NT2/D1 (cell line): Measurements from ENCODE around the gene MYMX.

Source experiments
- DNase-seq: peaks from one replicate; pipeline ENCODE4 v3.0.0-alpha.2; 2011; ENCODE audit warnings: low read depth, low spot score
- H3K27me3 ChIP-seq: 2 replicates; pipeline ENCODE4 v1.6.0; 2011; ENCODE audit warnings: mild to moderate bottlenecking; ENCODE audit not compliant: insufficient read length, insufficient read depth
- H3K36me3 ChIP-seq: 2 replicates; pipeline ENCODE4 v1.6.1; 2011; ENCODE audit warnings: mild to moderate bottlenecking, low read length, mixed read lengths; ENCODE audit not compliant: insufficient read depth, insufficient read length
- H3K4me1 ChIP-seq: 2 replicates; pipeline ENCODE4 v1.5.1; 2011; ENCODE audit not compliant: insufficient read depth, insufficient read length
- H3K4me3 ChIP-seq: 2 replicates; pipeline ENCODE4 v1.5.1; 2011; ENCODE audit warnings: low read depth; ENCODE audit not compliant: insufficient read length
- H3K9ac ChIP-seq: 2 replicates; pipeline ENCODE4 v1.6.0; 2011; ENCODE audit warnings: low read depth; ENCODE audit not compliant: insufficient read length
- H3K9me3 ChIP-seq: 2 replicates; pipeline ENCODE4 v1.5.1; 2011; ENCODE audit warnings: mild to moderate bottlenecking, low read length; ENCODE audit not compliant: insufficient read depth
- SUZ12 ChIP-seq: IDR thresholded peaks from 2 replicates; pipeline ENCODE4 v1.6.1; 2011; ENCODE audit not compliant: insufficient read length, insufficient read depth; ENCODE audit errors: extremely low read depth
- YY1 ChIP-seq: IDR thresholded peaks from 2 replicates; pipeline ENCODE4 v1.6.1; 2011; ENCODE audit not compliant: insufficient read length, insufficient read depth
- ZNF274 ChIP-seq: IDR thresholded peaks from 2 replicates; pipeline ENCODE4 v1.6.1; 2011; ENCODE audit warnings: mild to moderate bottlenecking, low read depth, low read length

Gene MYMX

GRCh38 chr6:44216677-44217331 is at the start of gene MYMX:
Gene MYMX (plus strand): TSS chr6:44216926. CDS start chr6:44217472, 546 bp downstream.
- no peak within 1 kb of the TSS for H3K4me3 ChIP-seq
- TF ChIP-seq ZNF274 (no peak), SUZ12 (no peak), YY1 (no peak)
- peaks cover 11% of the 10 kb centered on the region for H3K4me1 ChIP-seq
- H3K27me3 ChIP-seq, result no peaks in the 10 kb centered on the region
- no peak for DNase-seq
- H3K9me3 ChIP-seq, result no peaks in the 10 kb centered on the region
- H3K9ac ChIP-seq, result peak within 1 kb of the TSS; percentile 75
- no peaks in the 10 kb centered on the region for H3K36me3 ChIP-seq

GRCh38 chr6:44167567-44167966 is 49.2 kb upstream of the MYMX start:
- TF ChIP-seq ZNF274 (no peak), YY1 (no peak), SUZ12 (no peak)
- DNase-seq, result no peak
- H3K27me3 ChIP-seq, result no peaks in the 10 kb centered on the region
- peaks cover 17% of the 10 kb centered on the region for H3K4me1 ChIP-seq
- H3K36me3 ChIP-seq, result no peaks in the 10 kb centered on the region
- H3K9me3 ChIP-seq, result no peaks in the 10 kb centered on the region
- no peak overlapping the region for H3K4me3 ChIP-seq
- no peak overlapping the region for H3K9ac ChIP-seq

GRCh38 chr6:44169154-44169553 is 47.6 kb upstream of the MYMX start:
- no peak overlapping the region for H3K9ac ChIP-seq
- H3K4me1 ChIP-seq, result peaks cover 11% of the 10 kb centered on the region
- no peaks in the 10 kb centered on the region for H3K36me3 ChIP-seq
- H3K27me3 ChIP-seq, result no peaks in the 10 kb centered on the region
- no peak overlapping the region for H3K4me3 ChIP-seq
- no peaks in the 10 kb centered on the region for H3K9me3 ChIP-seq
- TF ChIP-seq ZNF274, result no peak
- TF ChIP-seq YY1, result no peak
- no peak for TF ChIP-seq SUZ12
- no peak for DNase-seq

GRCh38 chr6:44169886-44170570 is 46.7 kb upstream of the MYMX start:
- Histone ChIP-seq H3K9ac (no peak overlapping the region), H3K27me3 (no peaks in the 10 kb centered on the region), H3K4me1 (peaks cover 11% of the 10 kb centered on the region), H3K9me3 (no peaks in the 10 kb centered on the region), H3K36me3 (no peaks in the 10 kb centered on the region), H3K4me3 (no peak overlapping the region)
- DNase-seq, result no peak
- TF ChIP-seq YY1 (no peak), SUZ12 (no peak), ZNF274 (no peak)

DNA sequence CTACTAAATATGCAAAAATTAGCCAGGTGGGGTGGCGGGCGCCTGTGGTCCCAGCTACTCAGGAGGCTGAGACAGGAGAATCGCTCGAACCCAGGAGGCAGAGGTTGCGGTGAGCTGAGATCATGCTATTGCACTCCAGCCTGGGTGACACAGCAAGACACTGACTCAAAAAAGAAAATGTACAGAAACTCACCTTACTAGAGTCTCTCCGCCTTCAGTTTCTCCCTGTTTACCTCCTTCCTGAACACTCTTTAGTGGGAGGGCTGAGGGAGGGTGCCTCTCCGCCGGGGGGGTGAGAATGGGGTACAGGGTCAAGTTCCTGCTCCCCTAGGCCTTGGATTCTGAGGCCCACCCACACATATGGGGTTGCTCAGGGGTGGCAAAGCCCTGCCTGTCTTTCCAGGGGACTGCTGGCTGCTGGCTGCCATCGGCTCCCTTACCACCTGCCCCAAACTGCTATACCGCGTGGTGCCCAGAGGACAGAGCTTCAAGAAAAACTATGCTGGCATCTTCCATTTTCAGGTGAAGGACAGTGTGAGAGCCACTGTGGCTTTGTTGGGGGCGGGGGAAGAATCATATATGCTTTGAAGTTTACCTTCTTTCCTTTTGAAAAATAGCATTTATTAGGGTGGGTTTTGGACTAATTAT is 44.7 kb upstream of the MYMX start:
- Histone ChIP-seq H3K4me3 (no peak overlapping the region), H3K27me3 (no peaks in the 10 kb centered on the region), H3K36me3 (no peaks in the 10 kb centered on the region), H3K9ac (no peak overlapping the region), H3K9me3 (no peaks in the 10 kb centered on the region), H3K4me1 (peaks cover 4% of the 10 kb centered on the region)
- TF ChIP-seq ZNF274 (no peak), YY1 (no peak), SUZ12 (no peak)
- no peak for DNase-seq

DNA sequence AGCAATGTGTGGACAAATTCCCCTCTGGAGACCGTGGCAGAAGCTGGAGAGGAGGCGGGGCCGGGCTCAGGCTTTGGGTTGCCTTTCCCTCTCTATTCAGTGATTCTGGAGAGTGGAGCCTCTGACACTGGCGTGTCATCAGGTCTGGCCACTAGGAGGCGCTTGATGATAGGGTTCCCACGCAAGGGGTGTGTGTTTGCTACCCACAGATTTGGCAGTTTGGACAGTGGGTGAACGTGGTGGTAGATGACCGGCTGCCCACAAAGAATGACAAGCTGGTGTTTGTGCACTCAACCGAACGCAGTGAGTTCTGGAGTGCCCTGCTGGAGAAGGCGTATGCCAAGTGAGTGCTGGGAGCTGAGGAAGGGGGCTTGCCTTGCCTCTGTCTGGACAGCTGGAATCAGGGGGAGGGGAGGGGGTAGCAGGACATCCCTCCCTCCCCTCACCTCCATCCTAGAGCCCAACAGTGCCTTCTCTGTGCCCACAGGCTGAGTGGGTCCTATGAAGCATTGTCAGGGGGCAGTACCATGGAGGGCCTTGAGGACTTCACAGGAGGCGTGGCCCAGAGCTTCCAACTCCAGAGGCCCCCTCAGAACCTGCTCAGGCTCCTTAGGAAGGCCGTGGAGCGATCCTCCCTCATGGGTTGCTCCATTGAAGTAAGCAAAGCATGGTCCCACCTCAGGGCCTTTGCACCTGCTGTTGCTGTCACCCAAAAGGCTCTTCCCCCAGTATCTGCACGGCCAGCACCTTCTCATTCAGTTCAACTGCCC is 43.8 kb upstream of the MYMX start:
- Histone ChIP-seq H3K9me3 (no peaks in the 10 kb centered on the region), H3K4me1 (peaks cover 4% of the 10 kb centered on the region), H3K4me3 (no peak overlapping the region), H3K36me3 (no peaks in the 10 kb centered on the region), H3K9ac (no peak overlapping the region), H3K27me3 (no peaks in the 10 kb centered on the region)
- DNase-seq, result peak; percentile 27
- TF ChIP-seq YY1, result no peak
- no peak for TF ChIP-seq SUZ12
- no peak for TF ChIP-seq ZNF274
